ENCODE measurements around the gene MEF2C.
A peak's percentile ranks its signal among the peaks of the same experiment; 100 is the strongest.

Gene MEF2C

GRCh38 chr5:88815050-88815789, 67.8 kb downstream of the MEF2C start:
- H3K9me3 ChIP-seq (ENCODE audit: control insufficient read depth in 5 of 5, low read length in 5 of 5): no peaks in the 10 kb centered on the region
- peak overlapping the region; percentile 75 for H3K27ac ChIP-seq (ENCODE audit: low read depth, low read length)
- no peak overlapping the region for H3K4me3 ChIP-seq (ENCODE audit: low read depth in 1 of 5, low read length in 5 of 5)
- no peak overlapping the region for H3K9ac ChIP-seq (ENCODE audit: low read length in 5 of 5)
- H3K36me3 ChIP-seq (ENCODE audit: control insufficient read depth in 5 of 5, insufficient read depth in 5 of 5, low read length in 5 of 5): peaks cover 0 to 3% (median 0%) of the 10 kb centered on the region in 5 donors
- H3K27me3 ChIP-seq (ENCODE audit: control insufficient read depth in 5 of 5, insufficient read depth in 4 of 5, low read length in 5 of 5): no peaks in the 10 kb centered on the region
- peaks cover 3 to 70% (median 7%) of the 10 kb centered on the region in 5 donors for H3K4me1 ChIP-seq (ENCODE audit: control insufficient read depth in 5 of 5, insufficient read depth in 5 of 5, low read length in 5 of 5)

GRCh38 chr5:88813805-88814575, 69.0 kb downstream of the MEF2C start:
- Histone ChIP-seq H3K4me1 (ENCODE audit: control insufficient read depth in 5 of 5, insufficient read depth in 5 of 5, low read length in 5 of 5) (peaks cover 3 to 62% (median 7%) of the 10 kb centered on the region in 5 donors), H3K27me3 (ENCODE audit: control insufficient read depth in 5 of 5, insufficient read depth in 4 of 5, low read length in 5 of 5) (no peaks in the 10 kb centered on the region), H3K36me3 (ENCODE audit: control insufficient read depth in 5 of 5, insufficient read depth in 5 of 5, low read length in 5 of 5) (peaks cover 0 to 3% (median 0%) of the 10 kb centered on the region in 5 donors), H3K9ac (ENCODE audit: low read length in 5 of 5) (no peak overlapping the region), H3K9me3 (ENCODE audit: control insufficient read depth in 5 of 5, low read length in 5 of 5) (no peaks in the 10 kb centered on the region), H3K27ac (ENCODE audit: low read depth, low read length) (peak overlapping the region; percentile 75), H3K4me3 (ENCODE audit: low read depth in 1 of 5, low read length in 5 of 5) (no peak overlapping the region)

- no peaks in the 10 kb centered on the region for H3K9me3 ChIP-seq (ENCODE audit: control insufficient read depth in 5 of 5, low read length in 5 of 5)
- H3K4me3 ChIP-seq (ENCODE audit: low read depth in 1 of 5, low read length in 5 of 5): no peak overlapping the region
- peak overlapping the region; percentile 75 for H3K27ac ChIP-seq (ENCODE audit: low read depth, low read length)
- H3K27me3 ChIP-seq (ENCODE audit: control insufficient read depth in 5 of 5, insufficient read depth in 4 of 5, low read length in 5 of 5): no peaks in the 10 kb centered on the region
- peaks cover 3 to 54% (median 7%) of the 10 kb centered on the region in 5 donors for H3K4me1 ChIP-seq (ENCODE audit: control insufficient read depth in 5 of 5, insufficient read depth in 5 of 5, low read length in 5 of 5)
- peaks cover 0 to 3% (median 0%) of the 10 kb centered on the region in 5 donors for H3K36me3 ChIP-seq (ENCODE audit: control insufficient read depth in 5 of 5, insufficient read depth in 5 of 5, low read length in 5 of 5)
- no peak overlapping the region for H3K9ac ChIP-seq (ENCODE audit: low read length in 5 of 5)
Observed at GRCh38 chr5:88813244-88813643, 69.7 kb downstream of the MEF2C start.

GRCh38 chr5:88808153-88808552, 74.8 kb downstream of the MEF2C start:
- no peak overlapping the region for H3K27ac ChIP-seq (ENCODE audit: low read depth, low read length)
- H3K4me1 ChIP-seq (ENCODE audit: control insufficient read depth in 5 of 5, insufficient read depth in 5 of 5, low read length in 5 of 5): peaks cover 0 to 6% (median 3%) of the 10 kb centered on the region in 5 donors
- peaks cover 4 to 10% (median 6%) of the 10 kb centered on the region in 5 donors for H3K36me3 ChIP-seq (ENCODE audit: control insufficient read depth in 5 of 5, insufficient read depth in 5 of 5, low read length in 5 of 5)
- no peak overlapping the region for H3K4me3 ChIP-seq (ENCODE audit: low read depth in 1 of 5, low read length in 5 of 5)
- no peaks in the 10 kb centered on the region for H3K9me3 ChIP-seq (ENCODE audit: control insufficient read depth in 5 of 5, low read length in 5 of 5)
- H3K27me3 ChIP-seq (ENCODE audit: control insufficient read depth in 5 of 5, insufficient read depth in 4 of 5, low read length in 5 of 5): no peaks in the 10 kb centered on the region
- H3K9ac ChIP-seq (ENCODE audit: low read length in 5 of 5): no peak overlapping the region

GRCh38 chr5:88807327-88807726, 75.7 kb downstream of the MEF2C start:
- Histone ChIP-seq H3K27ac (ENCODE audit: low read depth, low read length) (no peak overlapping the region), H3K4me1 (ENCODE audit: control insufficient read depth in 5 of 5, insufficient read depth in 5 of 5, low read length in 5 of 5) (peaks cover 0 to 2% (median 0%) of the 10 kb centered on the region in 5 donors), H3K9me3 (ENCODE audit: control insufficient read depth in 5 of 5, low read length in 5 of 5) (no peaks in the 10 kb centered on the region), H3K36me3 (ENCODE audit: control insufficient read depth in 5 of 5, insufficient read depth in 5 of 5, low read length in 5 of 5) (peaks cover 4 to 14% (median 6%) of the 10 kb centered on the region in 5 donors), H3K9ac (ENCODE audit: low read length in 5 of 5) (no peak overlapping the region), H3K4me3 (ENCODE audit: low read depth in 1 of 5, low read length in 5 of 5) (no peak overlapping the region), H3K27me3 (ENCODE audit: control insufficient read depth in 5 of 5, insufficient read depth in 4 of 5, low read length in 5 of 5) (no peaks in the 10 kb centered on the region)

- H3K4me1 ChIP-seq (ENCODE audit: control insufficient read depth in 5 of 5, insufficient read depth in 5 of 5, low read length in 5 of 5): peaks cover 0 to 2% (median 0%) of the 10 kb centered on the region in 5 donors
- H3K36me3 ChIP-seq (ENCODE audit: control insufficient read depth in 5 of 5, insufficient read depth in 5 of 5, low read length in 5 of 5): peaks cover 4 to 21% (median 8%) of the 10 kb centered on the region in 5 donors
- no peak overlapping the region for H3K27ac ChIP-seq (ENCODE audit: low read depth, low read length)
- no peak overlapping the region for H3K4me3 ChIP-seq (ENCODE audit: low read depth in 1 of 5, low read length in 5 of 5)
- H3K27me3 ChIP-seq (ENCODE audit: control insufficient read depth in 5 of 5, insufficient read depth in 4 of 5, low read length in 5 of 5): no peaks in the 10 kb centered on the region
- no peak overlapping the region for H3K9ac ChIP-seq (ENCODE audit: low read length in 5 of 5)
- no peaks in the 10 kb centered on the region for H3K9me3 ChIP-seq (ENCODE audit: control insufficient read depth in 5 of 5, low read length in 5 of 5)
Observed at GRCh38 chr5:88806338-88806737, 76.6 kb downstream of the MEF2C start.

- Histone ChIP-seq H3K4me1 (ENCODE audit: control insufficient read depth in 5 of 5, insufficient read depth in 5 of 5, low read length in 5 of 5) (peaks cover 0 to 3% (median 0%) of the 10 kb centered on the region in 5 donors), H3K4me3 (ENCODE audit: low read depth in 1 of 5, low read length in 5 of 5) (no peak overlapping the region), H3K9ac (ENCODE audit: low read length in 5 of 5) (no peak overlapping the region), H3K27me3 (ENCODE audit: control insufficient read depth in 5 of 5, insufficient read depth in 4 of 5, low read length in 5 of 5) (no peaks in the 10 kb centered on the region), H3K36me3 (ENCODE audit: control insufficient read depth in 5 of 5, insufficient read depth in 5 of 5, low read length in 5 of 5) (peaks cover 4 to 23% (median 9%) of the 10 kb centered on the region in 5 donors), H3K9me3 (ENCODE audit: control insufficient read depth in 5 of 5, low read length in 5 of 5) (no peaks in the 10 kb centered on the region), H3K27ac (ENCODE audit: low read depth, low read length) (no peak overlapping the region)
Observed at GRCh38 chr5:88805151-88805784, 77.7 kb downstream of the MEF2C start.

GRCh38 chr5:88804444-88804843, 78.5 kb downstream of the MEF2C start:
- peaks cover 0 to 3% (median 0%) of the 10 kb centered on the region in 5 donors for H3K4me1 ChIP-seq (ENCODE audit: control insufficient read depth in 5 of 5, insufficient read depth in 5 of 5, low read length in 5 of 5)
- no peaks in the 10 kb centered on the region for H3K9me3 ChIP-seq (ENCODE audit: control insufficient read depth in 5 of 5, low read length in 5 of 5)
- H3K4me3 ChIP-seq (ENCODE audit: low read depth in 1 of 5, low read length in 5 of 5): no peak overlapping the region
- no peaks in the 10 kb centered on the region for H3K27me3 ChIP-seq (ENCODE audit: control insufficient read depth in 5 of 5, insufficient read depth in 4 of 5, low read length in 5 of 5)
- H3K9ac ChIP-seq (ENCODE audit: low read length in 5 of 5): no peak overlapping the region
- no peak overlapping the region for H3K27ac ChIP-seq (ENCODE audit: low read depth, low read length)
- H3K36me3 ChIP-seq (ENCODE audit: control insufficient read depth in 5 of 5, insufficient read depth in 5 of 5, low read length in 5 of 5): peaks cover 4 to 27% (median 9%) of the 10 kb centered on the region in 5 donors

GRCh38 chr5:88803309-88803708, 79.7 kb downstream of the MEF2C start:
- Histone ChIP-seq H3K4me1 (ENCODE audit: control insufficient read depth in 5 of 5, insufficient read depth in 5 of 5, low read length in 5 of 5) (peaks cover 0 to 3% (median 0%) of the 10 kb centered on the region in 5 donors), H3K36me3 (ENCODE audit: control insufficient read depth in 5 of 5, insufficient read depth in 5 of 5, low read length in 5 of 5) (peaks cover 4 to 27% (median 10%) of the 10 kb centered on the region in 5 donors), H3K27ac (ENCODE audit: low read depth, low read length) (no peak overlapping the region), H3K9me3 (ENCODE audit: control insufficient read depth in 5 of 5, low read length in 5 of 5) (no peaks in the 10 kb centered on the region), H3K9ac (ENCODE audit: low read length in 5 of 5) (no peak overlapping the region), H3K4me3 (ENCODE audit: low read depth in 1 of 5, low read length in 5 of 5) (no peak overlapping the region), H3K27me3 (ENCODE audit: control insufficient read depth in 5 of 5, insufficient read depth in 4 of 5, low read length in 5 of 5) (no peaks in the 10 kb centered on the region)
